Left lung (tissue), 10 donors: ENCODE results near the gene TTLL5. TPM values are rescaled to one million over a fixed set of nuclear protein-coding genes. Genes with fewer than 3 reads are reported as not detected.
"Not testable (repeated sequence)": the region's sequence is repeated elsewhere in the genome, so short reads cannot be mapped to it uniquely, and the experiment has no call there.

Source experiments
- ATAC-seq: fragments of 200-7000 bp; cut with Tn5 transposase; one replicate; pipeline ENCODE4 v1.9.1; 2020; ENCODE audit warnings: moderate library complexity
- DNase-seq, 4 donors: peaks; one replicate each; pipeline ENCODE4 v3.0.0-alpha.2; 2013 to 2020
- H3K27ac ChIP-seq, 2 donors: fragments of 200-600 bp; sonication (generic) in 1 of 2; one replicate each; pipeline versions ENCODE4 v1.5.0 to v1.8.0; 2020 to 2021
- H3K27me3 ChIP-seq, 2 donors: fragments of 200-600 bp; sonication (generic) in 1 of 2; one replicate each; pipeline versions ENCODE4 v1.5.0 to v1.8.0; 2020 to 2021
- H3K36me3 ChIP-seq, 2 donors: fragments of 200-600 bp; sonication (generic) in 1 of 2; one replicate each; pipeline versions ENCODE4 v1.5.0 to v1.8.0; 2020 to 2021
- H3K4me1 ChIP-seq, 2 donors: fragments of 200-600 bp; one replicate each; pipeline ENCODE4 v1.8.0; 2021
- H3K4me3 ChIP-seq, 2 donors: fragments of 200-600 bp; sonication (generic) in 1 of 2; one replicate each; pipeline versions ENCODE4 v1.5.0 to v1.8.0; 2020 to 2021; ENCODE audit warnings: mild to moderate bottlenecking in 1 of 2
- H3K9me3 ChIP-seq, 2 donors: fragments of 200-600 bp; sonication (generic) in 1 of 2; one replicate each; pipeline versions ENCODE4 v1.5.0 to v1.8.0; 2020 to 2021
- CTCF ChIP-seq, 2 donors: fragments of 200-600 bp; sonication (generic) in 1 of 2; IDR thresholded peaks; one replicate each; pipeline versions ENCODE4 v1.5.0 to v1.8.0; 2021; ENCODE audit warnings: antibody characterized with exemption in 2 of 2
- intact Hi-C, 2 donors: fragments of 100-400 bp; cut with DNase I; formaldehyde crosslinking; loops; one replicate each; pipeline versions ENCODE4 v1.11.2 to v1.14.2; 2022
- polyA plus RNA-seq, 6 donors: library from polyadenylated mRNA; unstranded; fragments of 120-200 nt; gene quantifications; one replicate each; pipeline ENCODE4 v1.2.1, GENCODE V29; 2013; ENCODE audit not compliant: insufficient read length in 6 of 6
- total RNA-seq, 2 donors: library from RNA; stranded (reverse); fragmentation: NEBNext Ultra II Directional; extraction: Animal tissue kit (Norgen Biotek cat#: 25700); gene quantifications; one replicate each; pipeline ENCODE4 v1.2.1, GENCODE V29; 2021
- donor health status: DM: no; HTN: yes; CAD: no.
- donor health status: DM: no; HTN: no; CAD: no.

TTLL5 gene
- total and polyA plus RNA-seq, 8 donors = 30.8 to 46.7 (median 42.1) TPM

DNA sequence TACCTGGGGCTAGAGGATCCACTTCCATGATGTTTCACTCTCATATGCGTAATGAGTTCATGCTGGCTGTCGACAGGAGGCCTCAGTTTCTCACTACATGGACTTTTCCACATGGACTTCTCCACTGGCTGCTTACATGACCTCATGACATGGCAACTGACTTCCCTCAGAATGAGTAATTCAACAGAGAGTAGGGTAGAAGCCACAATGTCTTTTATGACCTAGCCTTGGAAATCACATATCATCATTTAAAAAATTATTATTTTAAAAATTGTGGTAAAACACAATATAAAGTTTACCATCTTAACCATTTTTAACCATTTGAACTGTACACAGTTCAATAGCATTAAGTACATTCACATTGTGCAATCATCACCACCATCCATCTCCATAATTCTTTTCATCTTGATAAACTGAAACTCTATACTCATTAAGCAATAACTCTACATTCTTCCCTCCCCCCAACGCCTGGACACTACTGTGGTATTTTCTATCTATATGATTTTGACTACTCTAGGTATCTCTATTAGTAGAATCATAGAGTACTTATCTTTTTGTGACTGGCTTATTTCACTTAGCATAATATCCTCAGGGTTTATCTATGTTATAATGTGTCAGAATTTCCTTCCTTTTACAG lies 176.2 kb downstream of the TTLL5 start:
- intact Hi-C loops = no loop called here
- Histone ChIP-seq H3K36me3 (peaks cover 0 to 8% of the 10 kb centered on the region in 2 donors), H3K27ac (no peak overlapping the region), H3K27me3 (no peaks in the 10 kb centered on the region), H3K4me1 (peaks cover 5 to 10% of the 10 kb centered on the region in 2 donors), H3K4me3 (no peak overlapping the region), H3K9me3 (no peaks in the 10 kb centered on the region)
- DNase-seq (no peak), ATAC-seq (no peak)
- no peak for TF ChIP-seq CTCF (IDR thresholded peaks at IDR 0.05)

GRCh38 chr14:75840911-75841310 lies 179.9 kb downstream of the TTLL5 start:
- no peak for ATAC-seq
- intact Hi-C loops = no loop called here
- no peak overlapping the region for H3K27ac ChIP-seq

GRCh38 chr14:75842551-75842950 lies 181.5 kb downstream of the TTLL5 start:
- ATAC-seq (no peak), DNase-seq (no peak)
- Histone ChIP-seq H3K27me3 (no peaks in the 10 kb centered on the region), H3K4me1 (peaks cover 0 to 7% of the 10 kb centered on the region in 2 donors), H3K9me3 (no peaks in the 10 kb centered on the region), H3K4me3 (no peak overlapping the region), H3K36me3 (peaks cover 0 to 8% of the 10 kb centered on the region in 2 donors), H3K27ac (no peak overlapping the region)
- TF ChIP-seq CTCF (IDR thresholded peaks at IDR 0.05) = no peak
- intact Hi-C loops = no loop called here

More at GRCh38 chr14:75840911-75841310, 179.9 kb downstream of the TTLL5 start:
- no peaks in the 10 kb centered on the region for H3K27me3 ChIP-seq
- H3K4me1 ChIP-seq = peaks cover 0 to 7% of the 10 kb centered on the region in 2 donors
- peaks cover 0 to 8% of the 10 kb centered on the region in 2 donors for H3K36me3 ChIP-seq
- no peak overlapping the region for H3K4me3 ChIP-seq
- H3K9me3 ChIP-seq = no peaks in the 10 kb centered on the region
- no peak for DNase-seq
- no peak for TF ChIP-seq CTCF (IDR thresholded peaks at IDR 0.05)

- Histone ChIP-seq H3K27me3 (no peaks in the 10 kb centered on the region), H3K4me1 (peaks cover 0 to 7% of the 10 kb centered on the region in 2 donors), H3K4me3 (no peak overlapping the region), H3K27ac (no peak overlapping the region), H3K9me3 (no peaks in the 10 kb centered on the region), H3K36me3 (no peaks in the 10 kb centered on the region)
- DNase-seq (no peak), ATAC-seq (no peak)
- no peak for TF ChIP-seq CTCF (IDR thresholded peaks at IDR 0.05)
- intact Hi-C loops = no loop called here
Observed at GRCh38 chr14:75844486-75844885, 183.4 kb downstream of the TTLL5 start.

- Histone ChIP-seq H3K36me3 (no peaks in the 10 kb centered on the region), H3K27me3 (no peaks in the 10 kb centered on the region), H3K4me1 (peaks cover 0 to 7% of the 10 kb centered on the region in 2 donors), H3K9me3 (no peaks in the 10 kb centered on the region), H3K4me3 (no peak overlapping the region), H3K27ac (no peak overlapping the region)
- intact Hi-C loops = no loop called here
- no peak for ATAC-seq
- TF ChIP-seq CTCF (IDR thresholded peaks at IDR 0.05) = no peak
- no peak for DNase-seq
Observed at GRCh38 chr14:75845136-75845804, 184.2 kb downstream of the TTLL5 start.

DNA sequence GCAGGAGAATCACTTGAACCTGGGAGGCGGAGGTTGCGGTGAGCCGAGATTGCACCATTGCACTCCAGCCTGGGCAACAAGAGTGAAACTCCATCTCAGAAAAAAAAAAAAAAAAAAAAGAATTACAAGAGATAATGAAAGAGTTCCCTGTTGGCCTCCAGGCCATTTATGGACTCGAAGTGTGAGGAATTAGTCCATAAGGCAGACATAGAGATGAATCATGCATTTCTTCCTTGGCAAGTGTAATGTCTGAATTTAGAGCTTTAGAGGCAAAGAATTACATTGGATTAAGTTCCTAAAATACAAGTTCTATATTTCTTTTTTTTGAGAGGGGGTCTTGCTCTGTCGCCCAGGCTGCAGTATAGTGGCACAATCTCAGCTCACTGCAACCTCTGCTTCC lies 185.6 kb downstream of the TTLL5 start:
- H3K27me3 ChIP-seq, H3K4me3 ChIP-seq, intact Hi-C loops, H3K27ac ChIP-seq, DNase-seq, ATAC-seq, H3K9me3 ChIP-seq, H3K36me3 ChIP-seq, H3K4me1 ChIP-seq: not testable (repeated sequence)
